CD4-positive, alpha-beta T cell treated with Interleukin-6 at 100 ng/mL for 8 hours (primary cell): ENCODE data around the gene HSPA5.
"Not testable (repeated sequence)": the region's sequence is repeated elsewhere in the genome, so short reads cannot be mapped to it uniquely, and the experiment has no call there.

Experiments used
- DNase-seq: peaks from one replicate; pipeline ENCODE4 v3.0.0-alpha.2; 2020; ENCODE audit warnings: mixed read lengths, low spot score

The HSPA5 gene

DNA sequence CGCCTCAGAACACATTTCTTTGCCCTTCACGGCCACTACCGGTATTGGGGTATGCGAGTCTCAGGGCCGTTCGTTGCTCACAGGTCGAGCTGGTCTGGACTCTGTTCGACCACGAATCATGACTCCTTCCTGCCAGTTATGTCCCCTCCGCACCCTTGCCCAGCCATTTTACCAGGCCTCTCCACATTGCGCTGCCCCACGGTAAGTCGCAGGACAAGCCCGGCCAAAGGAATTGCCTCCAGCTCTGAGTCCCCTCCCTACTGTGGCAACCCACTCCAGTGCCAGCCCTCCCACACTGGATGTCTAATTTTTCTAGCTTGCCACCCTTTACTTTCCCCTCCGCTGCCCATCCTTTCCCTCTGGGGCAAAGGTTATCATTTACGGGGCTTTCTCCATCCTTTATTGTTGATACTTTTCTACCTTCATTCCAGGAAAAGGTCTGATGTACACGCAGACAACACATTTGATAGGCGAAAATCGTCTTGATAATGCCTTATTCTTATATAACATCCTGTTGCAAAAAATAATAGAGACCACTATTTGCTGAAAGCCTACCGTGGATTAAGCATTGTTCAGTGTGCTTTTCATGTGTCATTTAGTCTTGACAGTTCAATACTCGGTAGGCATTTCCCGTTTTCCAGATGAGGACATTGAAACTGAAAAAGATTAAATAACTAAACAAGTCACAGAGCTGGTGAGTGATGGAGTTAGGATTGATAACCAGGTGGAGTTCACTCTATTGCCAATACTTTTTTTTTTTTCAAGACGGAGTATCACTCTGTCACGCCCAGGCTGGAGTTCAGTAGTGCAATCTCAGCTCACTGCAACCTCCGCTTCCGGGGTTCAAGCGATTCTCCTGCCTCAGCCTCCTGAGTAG is 958 bp upstream of the HSPA5 start:
- no peak for DNase-seq

DNA sequence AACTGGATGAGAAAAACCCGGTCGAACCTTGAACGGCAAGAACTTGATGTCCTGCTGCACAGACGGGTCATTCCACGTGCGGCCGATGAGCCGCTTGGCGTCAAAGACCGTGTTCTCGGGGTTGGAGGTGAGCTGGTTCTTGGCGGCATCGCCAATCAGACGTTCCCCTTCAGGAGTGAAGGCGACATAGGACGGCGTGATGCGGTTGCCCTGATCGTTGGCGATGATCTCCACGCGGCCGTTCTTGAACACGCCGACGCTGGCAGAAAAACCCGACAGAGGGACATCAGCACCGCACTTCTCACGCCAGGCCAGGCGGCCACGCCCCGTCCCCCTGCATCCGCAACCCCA is 519 bp downstream of the HSPA5 start:
- DNase-seq: peak; percentile 14

DNA sequence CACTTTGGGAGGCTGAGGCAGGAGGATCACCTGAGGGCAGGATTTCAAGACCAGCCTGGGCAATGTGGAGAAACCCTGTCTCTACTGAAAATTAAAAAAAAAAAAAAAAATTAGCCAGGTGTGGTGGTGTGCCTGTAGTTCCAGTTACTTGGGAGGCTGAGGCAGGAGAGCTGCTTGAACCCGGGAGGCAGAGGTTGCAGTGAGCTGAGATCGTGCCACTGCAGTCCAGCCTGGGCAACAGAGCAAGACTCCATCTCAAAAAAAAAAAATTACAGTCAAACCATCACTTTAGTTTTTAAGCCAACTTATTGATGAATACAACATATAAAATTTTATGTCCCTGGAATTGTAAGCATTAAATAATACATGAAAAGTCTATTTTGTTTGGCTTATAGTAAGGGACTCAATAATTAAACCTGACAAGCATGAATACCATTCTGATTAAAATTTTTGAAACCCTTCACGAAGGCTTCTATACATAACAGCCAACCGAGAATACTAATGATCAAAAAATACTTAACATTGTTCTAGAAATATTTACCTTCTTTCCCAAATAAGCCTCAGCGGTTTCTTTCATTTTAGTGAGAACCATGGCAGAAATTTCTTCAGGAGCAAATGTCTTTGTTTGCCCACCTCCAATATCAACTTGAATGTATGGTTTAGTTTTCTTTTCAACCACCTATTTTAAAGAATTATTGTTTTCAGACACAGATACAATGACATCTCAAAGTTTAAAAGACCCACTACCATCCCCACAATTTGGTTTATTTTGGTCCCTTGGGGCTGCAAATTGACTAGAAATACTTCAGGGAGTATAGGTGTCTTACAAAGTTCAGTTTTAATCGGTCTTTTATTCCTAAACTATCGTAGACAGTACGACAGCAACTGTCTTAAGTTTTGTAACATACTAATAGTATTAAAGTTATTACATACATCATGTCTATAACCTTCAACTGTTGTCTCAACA is 1.2 kb downstream of the HSPA5 start:
- DNase-seq: no peak

DNA sequence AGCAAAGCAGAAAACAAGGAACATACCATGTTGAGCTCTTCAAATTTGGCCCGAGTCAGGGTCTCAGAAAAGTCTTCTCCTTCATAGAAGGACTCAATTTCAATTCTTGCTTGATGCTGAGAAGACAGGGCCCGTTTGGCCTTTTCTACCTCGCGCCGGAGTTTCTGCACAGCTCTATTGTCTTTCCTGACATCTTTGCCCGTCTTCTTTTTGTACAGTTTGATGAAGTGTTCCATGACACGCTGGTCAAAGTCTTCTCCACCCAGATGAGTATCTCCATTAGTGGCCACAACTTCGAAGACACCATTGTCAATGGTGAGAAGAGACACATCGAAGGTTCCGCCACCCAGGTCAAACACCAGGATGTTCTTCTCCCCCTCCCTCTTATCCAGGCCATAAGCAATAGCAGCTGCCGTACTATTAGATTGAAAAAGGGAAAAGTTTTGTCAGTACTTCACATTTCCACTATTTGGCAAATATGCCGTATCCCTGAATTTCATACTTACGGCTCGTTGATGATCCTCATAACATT is 2.2 kb downstream of the HSPA5 start:
- no peak for DNase-seq

DNA sequence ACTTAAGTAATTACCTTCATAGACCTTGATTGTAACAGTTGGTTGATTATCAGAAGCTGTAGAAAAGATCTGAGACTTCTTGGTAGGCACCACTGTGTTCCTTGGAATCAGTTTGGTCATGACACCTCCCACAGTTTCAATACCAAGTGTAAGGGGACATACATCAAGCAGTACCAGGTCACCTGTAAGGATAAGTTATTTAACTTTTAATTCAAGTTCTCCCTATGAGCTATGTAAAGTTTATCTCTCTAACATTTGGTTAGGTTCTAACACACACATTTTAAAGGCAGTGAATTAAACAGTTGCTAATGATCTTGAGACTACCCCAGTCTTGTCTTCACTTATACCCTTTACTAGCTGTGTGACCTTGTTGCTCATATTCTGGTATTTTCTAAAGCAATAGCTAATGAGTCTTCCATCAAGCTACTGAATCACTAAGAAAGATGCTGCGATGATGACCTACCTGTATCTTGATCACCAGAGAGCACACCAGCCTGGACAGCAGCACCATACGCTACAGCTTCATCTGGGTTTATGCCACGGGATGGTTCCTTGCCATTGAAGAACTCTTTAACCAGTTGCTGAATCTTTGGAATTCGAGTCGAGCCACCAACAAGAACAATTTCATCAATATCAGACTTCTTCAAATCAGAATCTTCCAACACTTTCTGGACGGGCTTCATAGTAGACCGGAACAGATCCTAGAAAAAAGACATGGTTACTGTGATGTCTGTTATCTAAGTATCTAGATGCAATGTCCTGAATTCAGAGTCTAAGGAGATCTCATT is 2.8 kb downstream of the HSPA5 start:
- no peak for DNase-seq

DNA sequence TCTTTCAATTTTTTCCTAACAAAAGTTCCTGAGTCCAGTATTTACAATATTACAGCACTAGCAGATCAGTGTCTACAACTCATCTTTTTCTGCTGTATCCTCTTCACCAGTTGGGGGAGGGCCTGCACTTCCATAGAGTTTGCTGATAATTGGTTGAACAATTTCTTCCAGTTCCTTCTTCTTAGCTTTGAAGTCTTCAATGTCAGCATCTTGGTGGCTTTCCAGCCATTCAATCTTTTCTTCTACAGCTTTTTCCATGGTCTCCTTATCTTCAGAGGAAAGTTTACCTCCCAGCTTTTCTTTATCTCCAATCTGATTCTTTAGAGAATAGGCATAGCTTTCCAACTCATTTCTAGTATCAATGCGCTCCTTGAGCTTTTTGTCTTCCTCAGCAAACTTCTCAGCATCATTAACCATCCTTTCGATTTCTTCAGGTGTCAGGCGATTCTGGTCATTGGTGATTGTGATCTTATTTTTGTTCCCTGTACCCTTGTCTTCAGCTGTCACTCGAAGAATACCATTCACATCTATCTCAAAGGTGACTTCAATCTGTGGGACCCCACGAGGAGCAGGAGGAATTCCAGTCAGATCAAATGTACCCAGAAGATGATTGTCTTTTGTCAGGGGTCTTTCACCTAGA is 4.5 kb downstream of the HSPA5 start:
- not testable (repeated sequence) for DNase-seq

DNA sequence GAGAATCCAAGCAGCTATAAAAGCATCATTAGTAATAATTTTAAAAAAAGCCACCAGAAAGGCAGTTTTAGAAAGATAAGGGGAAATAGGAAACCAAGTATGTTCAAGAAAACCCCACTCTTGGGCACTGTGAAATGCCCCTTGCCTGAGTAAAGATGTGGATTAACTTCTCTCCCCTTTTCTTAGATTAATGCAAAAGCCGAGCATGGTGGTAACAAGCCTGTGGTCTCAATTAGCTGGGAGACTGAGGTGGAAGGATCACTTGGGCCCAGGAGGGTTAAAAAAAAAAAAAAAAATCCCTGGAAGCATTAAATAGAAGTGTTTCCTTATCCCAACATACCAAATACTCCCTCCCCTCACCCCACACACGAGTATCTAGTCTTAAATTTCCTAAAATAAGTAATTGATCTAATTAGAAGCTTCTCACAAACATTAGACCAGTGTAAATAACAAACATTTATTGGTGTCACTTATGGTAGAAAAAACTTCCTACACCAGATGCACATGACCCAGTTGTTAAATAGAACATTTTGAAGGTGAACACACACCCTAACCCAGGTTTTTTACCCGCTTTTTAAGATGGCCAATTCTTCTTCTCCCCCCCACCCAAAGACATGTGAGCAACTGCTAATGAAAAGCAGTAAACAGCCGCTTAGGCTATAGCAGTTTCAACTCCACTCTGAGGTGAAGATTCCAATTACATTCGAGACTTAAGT is 5.2 kb downstream of the HSPA5 start:
- no peak for DNase-seq

DNA sequence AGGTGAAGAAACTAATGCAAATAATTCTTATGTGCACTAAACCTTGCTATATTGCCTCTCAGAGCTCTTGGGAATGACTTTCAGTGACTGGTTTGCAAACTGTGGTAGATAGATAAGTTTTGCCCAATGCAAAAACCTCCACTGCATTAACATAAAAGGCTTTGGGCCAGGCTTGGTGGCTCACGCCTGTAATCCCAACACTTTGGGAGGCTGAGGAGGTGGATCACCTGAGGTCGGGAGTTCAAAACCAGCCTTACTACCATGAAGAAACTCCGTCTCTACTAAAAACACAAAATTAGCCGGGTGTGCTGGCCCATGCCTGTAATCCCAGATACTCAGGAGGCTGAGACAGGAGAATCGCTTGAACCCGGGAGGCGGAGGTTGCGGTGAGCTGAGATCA is 7.0 kb downstream of the HSPA5 start:
- DNase-seq: not testable (repeated sequence)

DNA sequence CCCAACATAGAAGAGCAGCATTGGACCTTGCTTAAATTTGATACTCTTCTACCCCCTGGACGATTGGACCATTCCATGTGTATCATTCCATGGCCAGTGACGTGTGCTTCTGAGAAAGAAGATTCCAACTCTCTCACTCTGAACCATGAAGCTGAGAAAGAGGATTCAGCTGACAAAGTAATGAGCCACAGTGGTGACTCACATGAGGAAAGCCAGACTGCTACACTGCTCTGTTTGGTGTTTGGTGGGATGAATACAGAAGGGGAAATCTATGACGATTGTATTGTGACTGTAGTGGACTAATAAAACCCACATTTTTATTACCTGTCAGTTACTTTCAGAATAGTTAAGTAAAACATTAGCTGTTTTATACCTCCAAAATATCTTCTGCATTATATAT is 7.5 kb downstream of the HSPA5 start:
- DNase-seq: no peak

DNA sequence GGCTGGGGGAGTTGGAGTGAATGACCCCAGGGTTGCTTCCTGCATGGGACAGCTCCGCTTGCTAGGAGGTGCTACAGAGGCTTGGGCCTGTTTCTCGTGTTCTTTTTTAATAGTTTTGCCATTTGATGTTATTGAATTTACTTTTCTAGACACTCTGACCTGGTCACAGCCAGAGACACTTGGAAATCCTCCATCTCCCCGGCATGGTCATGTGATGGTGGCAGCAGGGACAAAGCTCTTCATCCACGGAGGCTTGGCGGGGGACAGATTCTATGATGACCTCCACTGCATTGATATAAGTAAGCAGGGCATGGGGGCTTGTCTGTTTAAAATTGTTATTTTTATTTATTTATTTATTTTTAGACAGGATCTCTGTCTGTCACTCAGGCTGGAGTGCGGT is 13.4 kb downstream of the HSPA5 start:
- DNase-seq: no peak

DNA sequence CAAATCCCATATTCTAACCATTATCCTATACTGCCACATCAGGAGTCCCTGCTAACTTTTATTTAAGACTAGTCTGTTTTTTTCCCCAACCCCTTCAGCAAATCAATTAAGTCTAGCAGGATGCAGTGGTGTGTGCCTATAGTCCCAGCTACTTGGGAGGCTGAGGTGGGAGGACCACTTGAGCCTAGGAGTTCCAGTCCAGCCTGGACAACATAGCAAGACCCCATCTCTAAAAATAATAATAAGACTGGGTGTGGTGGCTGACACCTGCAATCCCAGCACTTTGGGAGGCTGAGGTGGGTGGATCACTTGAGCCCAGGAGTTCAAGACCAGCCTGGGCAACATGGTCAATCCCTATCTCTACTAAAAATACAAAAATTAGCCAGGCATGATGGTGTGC is 16.3 kb downstream of the HSPA5 start:
- DNase-seq: not testable (repeated sequence)

DNA sequence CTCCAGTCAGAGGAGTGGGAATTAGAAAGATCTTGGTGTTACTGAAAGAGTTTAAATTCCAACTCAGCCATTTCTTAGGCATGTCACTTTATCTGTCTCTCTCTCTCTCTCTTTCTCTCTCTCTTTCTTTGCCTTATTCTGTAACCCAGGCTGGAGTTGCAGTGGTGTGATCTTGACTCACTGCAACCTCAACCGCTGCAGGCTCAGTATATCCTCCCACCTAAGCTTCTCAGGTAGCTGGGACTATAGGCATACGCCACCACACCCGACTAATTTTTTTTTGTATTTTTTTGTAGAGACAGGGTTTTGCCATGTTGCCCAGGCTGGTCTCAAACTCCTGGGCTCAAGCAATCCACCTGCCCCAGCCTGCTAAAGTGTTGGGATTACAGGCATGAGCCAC is 22.5 kb downstream of the HSPA5 start:
- no peak for DNase-seq

DNA sequence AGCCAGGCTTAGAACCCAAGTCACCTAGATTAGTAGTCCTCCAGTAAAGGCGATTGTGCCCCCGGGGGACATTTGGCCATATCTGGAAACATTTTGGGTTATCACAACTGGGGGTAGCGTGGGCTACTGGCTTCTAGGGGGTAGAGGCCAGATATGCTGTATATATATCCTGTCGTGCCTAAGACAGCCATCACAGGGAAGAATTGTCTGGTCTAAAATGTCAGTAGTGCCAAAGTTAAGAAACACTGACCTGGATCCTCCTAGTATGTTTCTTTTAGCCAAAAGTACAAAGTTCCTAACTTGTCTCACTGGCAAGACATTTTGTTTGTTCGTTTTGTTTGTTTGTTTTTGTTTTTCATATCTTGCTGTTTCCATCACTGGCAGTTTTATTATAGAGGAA is 27.0 kb downstream of the HSPA5 start:
- DNase-seq: no peak

DNA sequence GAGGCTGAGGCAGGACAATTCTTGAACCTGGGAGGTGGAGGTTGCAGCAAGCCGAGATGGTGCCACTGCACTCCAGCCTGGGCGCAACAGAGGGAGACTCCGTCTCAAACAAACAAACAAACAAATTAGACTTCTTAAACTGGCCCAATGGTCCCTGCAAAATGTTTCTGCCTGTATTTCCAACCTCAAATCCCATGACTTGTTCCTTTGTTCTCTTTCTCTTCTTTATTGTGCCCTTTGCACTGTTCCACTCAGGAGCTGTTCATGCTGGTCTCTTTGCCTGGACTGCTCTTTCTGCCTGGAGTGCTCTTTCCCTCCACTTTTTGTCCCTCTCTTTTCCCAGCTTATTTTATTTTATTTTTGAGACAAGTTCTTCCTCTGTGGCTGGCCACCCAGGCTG is 36.7 kb downstream of the HSPA5 start:
- no peak for DNase-seq

DNA sequence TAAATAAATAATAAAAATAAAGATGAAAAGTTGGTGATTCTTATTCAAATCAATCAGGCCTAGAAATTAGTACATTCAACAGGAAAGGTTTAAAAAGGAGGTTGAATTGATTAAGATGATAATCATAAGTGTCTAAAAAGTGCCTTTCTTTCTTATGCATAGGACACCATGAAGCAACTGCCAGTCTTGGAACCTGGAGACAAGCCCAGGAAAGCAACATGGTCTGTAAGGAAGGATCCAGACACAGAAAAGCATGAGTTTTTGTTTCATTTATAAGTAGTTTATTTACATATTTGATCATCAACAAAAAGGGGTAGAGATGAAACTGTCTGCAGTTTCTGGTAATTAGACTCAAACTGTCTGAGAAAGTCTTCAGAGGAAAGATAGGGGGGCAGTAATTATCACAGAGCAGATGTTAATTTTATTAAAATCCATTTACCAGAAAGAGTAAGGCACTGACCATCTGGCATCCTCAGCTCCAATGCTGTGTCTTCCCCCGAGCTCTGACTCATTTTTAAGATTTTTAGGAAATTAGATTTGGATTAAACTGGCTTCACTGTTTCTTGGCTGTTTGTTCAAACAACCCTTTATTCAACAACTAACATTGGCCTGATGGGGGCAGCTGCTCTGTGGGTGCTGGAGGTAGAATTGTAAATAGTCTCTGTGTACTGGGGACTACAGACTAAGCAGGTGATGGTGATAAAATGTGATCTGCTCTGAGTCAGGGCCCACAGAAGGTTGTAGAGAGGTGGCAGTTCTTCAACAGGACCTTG is 38.1 kb downstream of the HSPA5 start:
- DNase-seq: no peak

DNA sequence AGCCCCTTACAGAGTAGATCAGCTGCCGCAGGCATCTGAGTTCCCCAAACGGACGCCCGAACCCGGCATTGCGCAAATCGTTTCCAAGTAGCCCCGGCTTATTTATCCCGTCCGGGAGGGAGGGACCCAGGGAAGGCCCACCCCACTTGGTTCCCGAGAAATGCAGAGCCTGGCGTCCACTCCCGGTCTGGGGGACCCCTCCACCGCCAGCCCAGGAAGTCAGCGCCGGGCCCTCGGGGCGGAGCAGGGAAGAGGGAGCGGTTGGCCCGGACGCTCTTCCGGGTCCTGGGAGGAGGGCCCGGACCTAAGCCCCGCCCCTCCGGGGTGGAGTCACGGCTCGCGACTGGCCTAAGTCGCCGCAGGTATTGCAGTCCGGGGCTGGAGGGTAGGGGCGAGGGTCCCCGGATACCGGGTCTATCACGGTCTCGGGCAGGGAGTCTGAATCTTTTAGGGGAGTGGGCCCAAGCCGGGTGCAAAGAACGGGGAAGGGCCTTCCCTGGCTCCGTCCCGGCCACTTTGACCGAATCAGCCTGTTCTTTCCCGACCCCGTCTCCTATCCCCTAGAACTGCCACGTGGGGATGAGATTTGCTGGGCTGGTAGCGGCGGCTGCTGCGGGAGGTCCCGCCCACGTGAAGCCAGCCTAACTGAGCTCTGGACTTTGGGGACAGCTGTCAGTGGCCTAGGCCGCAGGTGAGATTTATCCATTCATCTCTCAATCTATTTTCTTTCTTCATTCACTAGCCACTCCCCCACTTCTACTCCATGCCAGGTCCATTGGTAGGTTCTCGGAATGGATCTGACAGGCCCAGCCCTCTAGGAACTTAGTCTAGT is 40.7 kb downstream of the HSPA5 start, which contains the start of gene RABEPK:
RABEPK (plus strand) TSS at position 327 of the 832 bp plus-strand sequence. CDS start 2,472 bp downstream, outside the sequence.
- DNase-seq: peak; percentile 85

DNA sequence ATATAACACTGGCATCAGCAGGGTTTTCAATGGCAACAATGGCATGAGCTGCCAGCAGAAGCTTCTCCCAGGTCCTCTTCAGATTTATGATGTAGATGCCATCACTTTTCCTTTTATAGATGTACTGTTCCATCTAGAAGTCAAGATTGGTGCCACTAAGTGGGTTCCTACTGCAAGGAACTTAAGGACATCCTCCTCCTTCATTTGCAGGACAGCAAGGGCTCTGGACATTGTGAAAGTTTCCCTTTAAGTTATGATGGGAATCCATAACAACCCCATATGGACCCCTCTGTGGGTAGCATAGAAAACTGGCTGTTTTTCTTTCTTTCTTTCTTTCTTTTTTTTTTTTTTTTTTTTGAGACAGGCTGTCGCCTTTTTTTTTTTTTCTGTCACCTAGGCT is 45.6 kb downstream of the HSPA5 start:
- DNase-seq: not testable (repeated sequence)

DNA sequence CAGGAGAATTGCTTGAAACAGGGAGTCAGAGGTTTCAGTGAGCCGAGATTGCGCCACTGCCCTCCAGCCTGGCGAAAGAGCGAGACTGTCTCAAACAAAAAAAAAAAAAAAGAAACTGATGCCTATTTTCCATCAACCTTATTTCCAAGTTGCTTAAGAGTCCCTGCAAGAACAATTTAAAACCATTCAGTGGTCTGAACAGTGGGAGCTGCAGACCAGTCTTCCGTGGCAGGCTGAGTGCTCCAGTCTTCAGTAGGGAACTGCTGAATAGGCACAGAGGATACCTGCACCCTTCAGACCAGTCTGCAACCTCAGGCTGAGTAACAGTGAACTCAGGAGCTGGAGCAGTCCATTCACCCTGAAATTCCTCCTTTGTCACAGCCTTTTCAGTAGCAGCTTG is 46.7 kb downstream of the HSPA5 start:
- not testable (repeated sequence) for DNase-seq

DNA sequence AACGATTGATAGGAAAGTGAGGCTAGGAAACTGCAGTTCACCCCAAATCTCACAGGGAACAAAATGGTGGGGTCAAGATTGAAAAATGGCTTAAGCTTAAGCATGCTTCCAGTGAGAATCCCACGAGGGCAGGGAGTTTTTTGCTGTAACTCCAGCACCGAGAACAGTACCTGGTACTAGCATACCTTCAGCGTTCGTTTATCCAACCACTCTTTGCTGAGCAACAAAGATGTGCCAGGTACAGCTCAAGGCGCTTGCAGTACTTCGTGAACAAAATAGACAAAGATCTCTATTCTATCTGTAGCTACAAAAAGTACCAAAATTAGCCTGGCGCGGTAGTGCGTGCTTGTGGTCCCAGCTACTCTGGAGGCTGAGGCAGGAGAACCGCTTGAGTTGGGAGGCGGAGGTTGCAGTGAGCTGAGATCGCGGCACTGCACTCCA is 50.8 kb downstream of the HSPA5 start:
- DNase-seq: no peak
